IMR-90 (cell line): ENCODE results near the gene NME7. TPM values are rescaled to one million over a fixed set of nuclear protein-coding genes. Genes with fewer than 3 reads are reported as not detected.

Experiments
- ATAC-seq: fragments of 200-7000 bp; cut with Tn5 transposase; 2 replicates; pipeline ENCODE4 v1.9.1; 2020; ENCODE audit warnings: low read depth, mild to moderate bottlenecking, moderate library complexity
- BruUV-seq: library from RNA; stranded (reverse); fragments of 400-500 nt; replicated peaks from 2 replicates; lab custom pipeline; 2021; lab: Mats Ljungman, UMichigan
- CTCF ChIA-PET: fragments of 300-600 bp; formaldehyde crosslinking; extraction: SDS; loops from one replicate; lab custom pipeline; 2021; ENCODE audit warnings: antibody characterized with exemption; lab: Yijun Ruan, JAX
- POLR2A ChIA-PET: fragments of 300-600 bp; sonication (Branson Sonifier 250); formaldehyde crosslinking; loops from one replicate; lab custom pipeline; 2022; ENCODE audit warnings: antibody characterized with exemption; ENCODE audit not compliant: unreplicated experiment; lab: Charles Lee
- DNase-seq: peaks from one replicate; pipeline ENCODE4 v3.0.0; 2013
- H2AFZ ChIP-seq: replicated peaks from 2 replicates; pipeline ENCODE3; 2013; ENCODE audit warnings: low read length, mild to moderate bottlenecking; ENCODE audit not compliant: poor library complexity
- H2AK5ac ChIP-seq: 2 replicates; pipeline ENCODE4 v1.6.1; 2013; ENCODE audit warnings: low read depth, low read length, inconsistent platforms
- H2AK9ac ChIP-seq: replicated peaks from 2 replicates; pipeline ENCODE3; 2013; ENCODE audit warnings: mild to moderate bottlenecking, low read depth, low read length, moderate library complexity; ENCODE audit not compliant: poor library complexity
- H2BK120ac ChIP-seq: 2 replicates; pipeline ENCODE4 v1.6.1; 2013; ENCODE audit warnings: low read depth, low read length, inconsistent platforms
- H2BK15ac ChIP-seq: 3 replicates; pipeline ENCODE4 v1.6.1; 2013; ENCODE audit warnings: low read depth, low read length, inconsistent platforms
- H2BK20ac ChIP-seq: 2 replicates; pipeline ENCODE4 v1.6.1; 2013; ENCODE audit warnings: low read depth, mild to moderate bottlenecking, inconsistent platforms, low read length, moderate library complexity
- H2BK5ac ChIP-seq: 2 replicates; pipeline ENCODE4 v1.6.1; 2013; ENCODE audit warnings: mild to moderate bottlenecking, low read depth, low read length, inconsistent platforms; ENCODE audit not compliant: poor library complexity, severe bottlenecking
- H3K14ac ChIP-seq: replicated peaks from 2 replicates; pipeline ENCODE4 v1.6.1; 2013; ENCODE audit warnings: low read depth, low read length, inconsistent platforms
- H3K18ac ChIP-seq: 2 replicates; pipeline ENCODE4 v1.6.1; 2013; ENCODE audit warnings: low read depth, low read length, control low read depth
- H3K23ac ChIP-seq: 2 replicates; pipeline ENCODE4 v1.6.1; 2013; ENCODE audit warnings: low read depth, low read length, inconsistent platforms
- H3K27ac ChIP-seq: 2 replicates; pipeline ENCODE4 v1.5.1; 2013; ENCODE audit warnings: mild to moderate bottlenecking, control low read depth, low read length; ENCODE audit not compliant: insufficient read depth
- H3K27me3 ChIP-seq: 2 replicates; pipeline ENCODE4 v1.6.1; 2013; ENCODE audit warnings: low read length; ENCODE audit not compliant: control insufficient read depth, insufficient read depth
- H3K36me3 ChIP-seq: 2 replicates; pipeline ENCODE4 v1.6.1; 2013; ENCODE audit warnings: low read length, mixed read lengths; ENCODE audit not compliant: control insufficient read depth, insufficient read depth
- H3K4ac ChIP-seq: 2 replicates; pipeline ENCODE4 v1.6.1; 2013; ENCODE audit warnings: low read depth, low read length, inconsistent platforms
- H3K4me1 ChIP-seq: 2 replicates; pipeline ENCODE4 v1.6.1; 2013; ENCODE audit warnings: low read length, mixed read lengths; ENCODE audit not compliant: control insufficient read depth, insufficient read depth
- H3K4me2 ChIP-seq: 2 replicates; pipeline ENCODE4 v1.6.1; 2013; ENCODE audit warnings: low read depth, mild to moderate bottlenecking, control low read depth, low read length, moderate library complexity
- H3K4me3 ChIP-seq: 2 replicates; pipeline ENCODE4 v1.5.1; 2013; ENCODE audit warnings: low read depth, mild to moderate bottlenecking, control low read depth, low read length, moderate library complexity; ENCODE audit not compliant: insufficient read depth
- H3K56ac ChIP-seq: 2 replicates; pipeline ENCODE4 v1.6.1; 2013; ENCODE audit warnings: low read length, inconsistent platforms; ENCODE audit not compliant: insufficient read depth; ENCODE audit errors: extremely low read depth
- H3K79me1 ChIP-seq, 2 experiments: 2 replicates each; pipeline ENCODE4 v1.6.1; 2013; ENCODE audit warnings: low read length in 2 of 2, inconsistent platforms in 1 of 2, low read depth in 1 of 2
- H3K9ac ChIP-seq: 2 replicates; pipeline ENCODE4 v1.6.1; 2013; ENCODE audit warnings: low read depth, low read length, control low read depth
- H3K9me1 ChIP-seq: 2 replicates; pipeline ENCODE4 v1.6.1; 2013; ENCODE audit warnings: low read length, inconsistent platforms; ENCODE audit not compliant: insufficient read depth
- H3K9me3 ChIP-seq: 2 replicates; pipeline ENCODE4 v1.6.1; 2013; ENCODE audit warnings: low read length; ENCODE audit not compliant: control insufficient read depth, insufficient read depth
- H4K20me1 ChIP-seq: 2 replicates; pipeline ENCODE4 v1.6.1; 2013; ENCODE audit warnings: low read length, inconsistent platforms; ENCODE audit not compliant: insufficient read depth
- H4K5ac ChIP-seq: 2 replicates; pipeline ENCODE4 v1.6.1; 2013; ENCODE audit warnings: mild to moderate bottlenecking, low read depth, low read length, control low read depth
- H4K8ac ChIP-seq, 2 experiments: 2 replicates each; pipeline ENCODE4 v1.6.1; 2013; ENCODE audit warnings: low read depth in 2 of 2, low read length in 2 of 2, control low read depth in 1 of 2, inconsistent platforms in 1 of 2
- H4K91ac ChIP-seq: 2 replicates; pipeline ENCODE4 v1.6.1; 2013; ENCODE audit warnings: low read depth, low read length, inconsistent platforms; ENCODE audit not compliant: insufficient read depth
- CTCF ChIP-seq: conservative IDR thresholded peaks from 2 replicates; pipeline ENCODE4 v1.5.1; 2012; ENCODE audit warnings: mild to moderate bottlenecking, low read depth, low read length, improper control_type of control experiment
- POLR2A ChIP-seq: IDR thresholded peaks from 2 replicates; pipeline ENCODE4 v1.6.1; 2012; ENCODE audit warnings: mild to moderate bottlenecking, low read depth, low read length
- WGBS, 2 experiments: methylation state at CpG; one replicate each; pipeline versions ENCODE4 v1.1.5 to v1.1.7; 2013; ENCODE audit warnings: missing lambda C conversion rate in 2 of 2; ENCODE audit not compliant: insufficient read length in 1 of 2; ENCODE audit errors: extremely low coverage in 2 of 2; 5-methylcytosine and 5-hydroxymethylcytosine counted together
- dilution Hi-C: fragments of 300-500 bp; cut with HindIII; formaldehyde crosslinking; loops from one replicate; pipeline ENCODE4 v1.14.3; 2018; ENCODE audit warnings: low sequenced_read_pairs; ENCODE audit not compliant: unreplicated experiment
- in situ Hi-C: fragments of 300-500 bp; cut with MboI; formaldehyde crosslinking; loops from 3 replicates; pipeline ENCODE4 v1.14.3; 2019; ENCODE audit warnings: low sequenced_read_pairs, inconsistent platforms, mixed read lengths
- intact Hi-C: fragments of 100-400 bp; cut with micrococcal nuclease; formaldehyde crosslinking; loops from 2 replicates; pipeline ENCODE4 v1.10.0; 2022
- polyA plus RNA-seq, 3 experiments: library from polyadenylated mRNA; depleted of rRNA; stranded (reverse); fragments of >200 nt; gene quantifications; 2 replicates each; pipeline ENCODE4 v1.2.3, GENCODE V29; 2012; ENCODE audit warnings: low replicate concordance in 1 of 3
- total RNA-seq: library from RNA; depleted of rRNA; stranded (reverse); fragments of >200 nt; gene quantifications from 2 replicates; pipeline ENCODE4 v1.2.3, GENCODE V29; 2012

NME7 gene
- total and polyA plus RNA-seq, 2 of the 4 experiments (the other 2 are of a cell fraction): 18.3 to 22.4 TPM

- no TSS peak for BruUV-seq
- ATAC-seq (no peak), DNase-seq (no peak)
- H3K9ac ChIP-seq: no peak overlapping the region
- no peaks in the 10 kb centered on the region for H3K36me3 ChIP-seq
- no peak overlapping the region for H4K8ac ChIP-seq
- H3K79me1 ChIP-seq: peaks cover 6 to 7% of the 10 kb centered on the region in 2 experiments; a peak in 3 of 4 replicates
- in situ Hi-C loops (no loop called here), intact Hi-C loops (loop anchor here (5.0 kb wide), 1 partner anchor 218 kb away; the partner anchor contains the start of gene ATP1B1), dilution Hi-C loops (no loop called here)
- H3K4me1 ChIP-seq: no peaks in the 10 kb centered on the region
- no peak overlapping the region for H2BK5ac ChIP-seq
- no peak for TF ChIP-seq CTCF
- no peak for TF ChIP-seq POLR2A
- no peak overlapping the region for H4K5ac ChIP-seq
- no peak overlapping the region; the same call in 1 of the 2 replicates for H3K14ac ChIP-seq
- H3K4me2 ChIP-seq: no peak overlapping the region
- H3K9me1 ChIP-seq: 0 out of 2 replicates have a peak, but pooled peaks cover 3% of the 10 kb centered on the region
- no peak overlapping the region for H3K4me3 ChIP-seq
- ChIA-PET POLR2A (no interaction called here), CTCF (interaction anchor here (1.5 kb wide), 1 partner anchor 23 kb away, joined by 4 read pairs; no protein-coding TSS in a partner anchor)
- H3K18ac ChIP-seq: no peak overlapping the region
- no peak overlapping the region for H2BK15ac ChIP-seq
- H4K20me1 ChIP-seq: no peaks in the 10 kb centered on the region
- no peak overlapping the region for H3K23ac ChIP-seq
- peak overlapping the region; percentile 20 for H2AK9ac ChIP-seq
- no CpG with 5 or more reads among the region's 1 CpG for WGBS, 2 experiments
- H3K27me3 ChIP-seq: no peaks in the 10 kb centered on the region
- H2BK20ac ChIP-seq: no peak overlapping the region
- H2AK5ac ChIP-seq: no peak overlapping the region
- H4K91ac ChIP-seq: no peak overlapping the region
- no peaks in the 10 kb centered on the region for H3K9me3 ChIP-seq
- H2BK120ac ChIP-seq: no peak overlapping the region
- no peak overlapping the region for H3K4ac ChIP-seq
- H3K56ac ChIP-seq: peak overlapping the region; percentile 51; the same call in 1 of the 2 replicates
- no peak overlapping the region for H2AFZ ChIP-seq
- H3K27ac ChIP-seq: no peak overlapping the region
Measured at GRCh38 chr1:169325117-169325516, 42.5 kb downstream of the NME7 start.
